ENCODE results near the gene TLE3. TPM values are rescaled to one million over a fixed set of nuclear protein-coding genes. Genes with fewer than 3 reads are reported as not detected.

TLE3 gene
- total RNA-seq, 1 experiment from 2014 or later = 98.2 TPM

DNA sequence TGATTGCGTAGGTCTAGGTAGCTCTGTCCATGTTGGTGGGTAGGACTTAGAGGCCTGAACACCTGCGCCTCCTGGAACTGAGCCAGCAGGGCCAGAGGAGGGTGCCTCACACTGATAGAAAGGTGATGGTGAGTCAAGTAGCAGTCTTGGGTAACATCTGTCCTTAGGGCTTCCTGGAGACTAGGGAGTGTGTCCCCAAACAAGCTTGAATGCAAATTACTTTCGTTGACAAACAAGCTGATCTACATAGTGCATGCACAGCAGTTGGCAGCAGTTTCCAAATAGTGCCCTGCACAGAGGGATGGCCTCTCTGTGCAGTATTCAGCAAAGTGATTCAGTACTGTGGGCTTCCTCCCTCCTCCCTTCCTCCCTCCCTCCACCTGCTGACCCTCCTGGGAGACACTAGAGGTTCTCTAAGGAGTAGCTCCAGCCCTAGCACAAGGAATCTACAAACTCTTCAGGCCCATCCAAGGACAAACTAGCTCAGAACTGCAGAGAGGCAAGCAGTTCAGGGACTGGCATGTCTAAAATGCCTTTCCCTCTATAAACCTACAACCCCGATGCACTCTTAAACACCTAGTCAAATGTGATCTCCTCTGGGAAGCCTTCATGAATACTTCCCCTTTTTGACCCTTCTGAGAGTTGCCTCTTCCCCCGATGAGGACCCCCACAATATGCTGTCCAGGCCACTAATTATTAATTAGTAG, 61.0 kb downstream of the TLE3 start:
- Histone ChIP-seq H3K23ac (ENCODE audit: insufficient read length, low read depth, low read length) (no peak overlapping the region), H3K56ac (ENCODE audit: insufficient read length, low read depth, low read length) (no peak overlapping the region), H2BK5ac (ENCODE audit: insufficient read length, low read length) (no peak overlapping the region), H3K4me2 (ENCODE audit: insufficient read depth, insufficient read length, low read length) (no peak overlapping the region), H3T11ph (ENCODE audit: low read length) (no peak overlapping the region), H2BK12ac (ENCODE audit: insufficient read length, low read depth, low read length) (no peak overlapping the region), H3K14ac (ENCODE audit: insufficient read depth, low read length) (no peak overlapping the region), H3K23me2 (ENCODE audit: insufficient read length, low read depth, low read length, poor library complexity, severe bottlenecking) (no peaks in the 10 kb centered on the region), H2AFZ (ENCODE audit: low read length) (no peak overlapping the region), H2BK20ac (ENCODE audit: low read depth, low read length, poor library complexity, severe bottlenecking) (no peak overlapping the region), H3K9ac (ENCODE audit: extremely low read depth, insufficient read length, low read length) (no peak overlapping the region), H3K4me1 (ENCODE audit: insufficient read depth, low read length) (no peaks in the 10 kb centered on the region), H4K20me1 (ENCODE audit: control insufficient read depth, insufficient read depth, insufficient read length) (no peaks in the 10 kb centered on the region), H3K18ac (ENCODE audit: insufficient read length, low read depth, low read length) (no peak overlapping the region), H2AK5ac (ENCODE audit: insufficient read length, low read length) (no peak overlapping the region), H4K8ac (replicated peaks; ENCODE audit: insufficient read length, low read depth, low read length) (no peak overlapping the region), H3K79me2 (ENCODE audit: insufficient read depth, low read length) (no peaks in the 10 kb centered on the region), H4K91ac (ENCODE audit: insufficient read length, low read depth, low read length) (no peak overlapping the region), H3K27ac (ENCODE audit: insufficient read length, low read depth, low read length) (no peak overlapping the region), H3K79me1 (ENCODE audit: insufficient read depth, low read depth, low read length, poor library complexity, severe bottlenecking) (no peaks in the 10 kb centered on the region), H3K27me3 (ENCODE audit: insufficient read depth, low read length) (no peaks in the 10 kb centered on the region), H3K4ac (ENCODE audit: low read depth, low read length) (no peak overlapping the region), H4K5ac (ENCODE audit: insufficient read length, low read depth, low read length) (no peak overlapping the region), H2BK120ac (ENCODE audit: low read depth, low read length, poor library complexity, severe bottlenecking) (no peak overlapping the region), H3K9me3 (ENCODE audit: control insufficient read depth, low read depth, low read length) (no peaks in the 10 kb centered on the region), H2BK15ac (ENCODE audit: low read depth, low read length) (no peak overlapping the region)
- H3K27ac Mint-ChIP-seq = 0 out of 7 replicates have a peak overlapping the region, but pooled peaks of 1 of the 3 experiments have one; percentile 11
- H3K4me1 Mint-ChIP-seq = peaks cover 8 to 10% of the 10 kb centered on the region in 2 experiments
- TF ChIP-seq, protein P1, sequence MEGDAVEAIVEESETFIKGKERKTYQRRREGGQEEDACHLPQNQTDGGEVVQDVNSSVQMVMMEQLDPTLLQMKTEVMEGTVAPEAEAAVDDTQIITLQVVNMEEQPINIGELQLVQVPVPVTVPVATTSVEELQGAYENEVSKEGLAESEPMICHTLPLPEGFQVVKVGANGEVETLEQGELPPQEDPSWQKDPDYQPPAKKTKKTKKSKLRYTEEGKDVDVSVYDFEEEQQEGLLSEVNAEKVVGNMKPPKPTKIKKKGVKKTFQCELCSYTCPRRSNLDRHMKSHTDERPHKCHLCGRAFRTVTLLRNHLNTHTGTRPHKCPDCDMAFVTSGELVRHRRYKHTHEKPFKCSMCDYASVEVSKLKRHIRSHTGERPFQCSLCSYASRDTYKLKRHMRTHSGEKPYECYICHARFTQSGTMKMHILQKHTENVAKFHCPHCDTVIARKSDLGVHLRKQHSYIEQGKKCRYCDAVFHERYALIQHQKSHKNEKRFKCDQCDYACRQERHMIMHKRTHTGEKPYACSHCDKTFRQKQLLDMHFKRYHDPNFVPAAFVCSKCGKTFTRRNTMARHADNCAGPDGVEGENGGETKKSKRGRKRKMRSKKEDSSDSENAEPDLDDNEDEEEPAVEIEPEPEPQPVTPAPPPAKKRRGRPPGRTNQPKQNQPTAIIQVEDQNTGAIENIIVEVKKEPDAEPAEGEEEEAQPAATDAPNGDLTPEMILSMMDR (conservative IDR thresholded peaks at IDR 0.05) = no peak
- H3K4me3 Mint-ChIP-seq = no peak overlapping the region
- H3K9me3 Mint-ChIP-seq = no peaks in the 10 kb centered on the region
- DNase-seq = no peak
- H3K36me3 Mint-ChIP-seq (ENCODE audit: insufficient read depth in 1 of 3, low read depth in 3 of 3) = no peaks in the 10 kb centered on the region
- H3K27me3 Mint-ChIP-seq (ENCODE audit: low read depth) = peaks cover 1% of the 10 kb centered on the region
- no CpG with 5 or more reads among the region's 5 CpGs for WGBS (ENCODE audit: extremely low coverage, insufficient read length, low lambda C conversion rate)

Measured in H9 (cell line).